G401 (cell line): ENCODE measurements around the gene ITGB5. TPM values are rescaled to one million over a fixed set of nuclear protein-coding genes. Genes with fewer than 3 reads are reported as not detected.
A peak's percentile ranks its signal among the peaks of the same experiment; 100 is the strongest.

Experiments
- DNase-seq: peaks from one replicate; pipeline ENCODE4 v3.0.0-alpha.2; 2015; ENCODE audit warnings: low spot score
- in situ Hi-C: cut with HindIII; loops from 2 replicates; pipeline ENCODE4 v1.10.0; 2016; ENCODE audit warnings: low sequenced_read_pairs, mixed read lengths
- total RNA-seq: library from RNA; depleted of rRNA; stranded (reverse); fragments of >200 nt; shearing (Covaris generic); gene quantifications from 2 replicates; pipeline ENCODE4 v1.2.3, GENCODE V29; 2014

The ITGB5 gene
- total RNA-seq, 1 experiment from 2014 or later = 47.2 TPM

DNA sequence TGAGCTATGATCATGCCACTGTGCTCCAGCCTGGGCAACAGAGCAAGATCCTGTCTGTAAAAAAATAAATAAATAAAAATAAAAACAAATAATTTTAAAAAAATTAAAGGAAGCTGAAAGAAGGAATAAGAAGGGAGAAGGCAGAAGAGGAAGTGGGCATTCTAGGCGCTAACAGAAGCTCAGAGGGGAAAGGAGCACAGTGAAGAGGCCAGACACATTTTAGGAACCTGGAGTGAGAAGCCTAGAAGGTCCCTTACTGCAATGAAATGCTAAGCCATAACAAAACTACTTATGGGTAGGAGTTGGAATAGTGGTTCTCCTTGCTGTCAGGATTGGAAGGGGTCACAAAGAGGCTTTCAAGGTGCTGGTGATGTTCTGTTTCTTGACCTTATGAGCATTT is 64.0 kb downstream of the ITGB5 start:
- in situ Hi-C loops = no loop called here
- no peak for DNase-seq

DNA sequence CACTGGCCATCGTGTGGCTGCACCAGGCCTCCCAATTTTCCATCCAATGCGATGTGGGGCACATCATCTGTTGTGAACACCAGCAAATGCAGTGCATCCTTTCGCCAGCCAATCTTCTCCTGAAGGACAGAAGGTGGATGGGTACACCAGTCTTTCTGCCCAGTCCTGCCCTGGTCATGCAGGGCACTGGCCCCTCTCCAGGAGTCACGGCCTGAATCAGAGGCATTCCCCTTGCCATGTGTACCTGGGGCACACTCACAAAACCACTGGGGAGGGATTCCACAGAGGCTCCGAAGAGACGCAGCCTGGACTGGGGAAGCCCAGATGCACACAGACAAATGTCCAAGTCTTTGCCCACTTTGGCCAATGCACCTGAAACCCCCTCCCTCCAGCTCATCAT is 65.8 kb downstream of the ITGB5 start:
- in situ Hi-C loops = no loop called here
- DNase-seq = no peak

DNA sequence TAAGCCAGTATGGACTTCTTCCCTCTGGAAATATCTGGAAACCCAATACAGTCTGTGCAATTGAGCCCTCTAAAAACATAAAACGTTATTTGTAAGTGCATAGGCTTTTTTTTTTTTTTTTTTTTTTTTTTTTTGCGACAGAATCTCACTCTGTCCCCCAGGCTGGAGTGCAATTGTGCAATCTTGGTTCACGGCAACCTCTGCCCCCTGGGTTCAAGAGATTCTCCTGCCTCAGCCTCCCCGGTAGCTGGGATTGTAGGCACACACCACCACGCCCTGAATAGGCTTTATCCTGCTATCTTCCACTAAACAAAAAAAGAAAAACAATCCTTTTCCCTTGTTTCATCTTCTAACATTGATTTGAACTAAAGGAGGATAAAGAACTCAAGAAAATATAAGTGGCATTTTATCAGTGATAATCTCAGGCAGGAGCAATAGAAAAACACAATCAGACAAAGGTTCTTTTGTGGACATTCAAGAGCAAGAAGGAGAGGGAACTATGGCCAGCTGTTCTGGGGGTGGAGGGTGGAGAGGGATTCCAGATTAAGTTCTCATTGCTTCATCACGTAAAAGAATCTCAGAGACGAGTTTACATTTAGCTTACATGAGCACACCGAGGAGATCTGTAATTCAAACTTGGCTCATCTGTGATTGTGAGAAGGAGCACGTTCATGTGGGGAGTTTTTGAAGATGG is 68.6 kb downstream of the ITGB5 start:
- no peak for DNase-seq
- in situ Hi-C loops = no loop called here

DNA sequence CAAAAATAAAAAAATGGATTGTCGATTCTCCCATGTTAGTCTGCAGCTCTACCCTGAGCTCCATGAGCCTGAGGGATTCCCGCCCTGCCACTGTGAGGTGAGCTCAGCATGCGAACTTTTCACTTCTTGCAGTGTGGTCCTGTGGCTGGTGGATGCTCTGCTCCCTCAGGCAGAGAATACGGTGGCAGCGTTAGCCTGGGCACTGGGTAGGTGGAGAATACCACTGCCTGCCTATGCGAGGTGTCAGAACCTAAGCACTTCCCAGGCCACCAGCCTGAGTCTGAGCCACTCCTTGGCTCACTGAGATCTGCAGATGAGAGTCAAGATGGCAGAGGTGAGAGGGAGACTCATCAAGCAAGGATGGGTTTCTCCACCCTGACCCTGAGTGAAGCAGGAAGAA is 70.1 kb downstream of the ITGB5 start:
- in situ Hi-C loops = no loop called here
- DNase-seq = no peak

DNA sequence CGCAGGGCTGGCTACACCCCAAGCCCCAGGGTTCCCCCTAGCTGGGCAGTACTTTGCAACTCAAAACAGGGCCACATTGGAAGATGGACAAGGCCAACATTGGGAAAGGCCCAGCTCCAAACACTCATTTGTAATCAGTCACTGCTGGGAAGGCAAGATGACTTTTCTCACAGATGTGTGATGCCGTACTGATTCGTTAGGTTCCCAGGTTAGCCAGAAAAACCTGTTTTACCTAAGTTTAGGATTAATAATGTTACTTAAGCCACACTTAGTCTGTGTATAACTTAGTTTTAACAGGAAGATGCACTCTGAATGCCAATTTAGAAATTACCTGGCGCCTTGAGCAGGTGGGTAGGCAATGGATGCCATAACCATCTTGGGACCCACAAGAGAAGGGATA is 71.0 kb downstream of the ITGB5 start:
- DNase-seq = no peak
- in situ Hi-C loops = no loop called here

DNA sequence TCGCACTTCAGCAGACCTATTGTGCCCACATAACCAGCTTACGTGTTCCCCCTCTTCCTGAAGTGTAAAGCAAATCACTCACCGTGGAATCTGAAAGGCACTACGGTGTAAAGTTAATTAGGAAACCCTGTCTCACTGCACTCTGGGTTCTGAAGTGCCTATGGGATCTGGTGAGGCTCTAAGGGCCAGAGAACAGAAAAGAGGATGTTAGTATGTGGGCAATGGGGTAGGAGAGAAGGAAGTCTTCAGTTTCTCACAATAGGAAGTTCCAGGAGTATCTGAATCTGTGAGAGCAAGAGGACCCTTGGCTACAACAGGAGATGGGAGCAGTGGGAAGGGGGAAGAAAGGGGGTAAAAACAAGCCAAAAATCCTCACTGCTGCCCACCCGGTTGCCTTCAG is 71.4 kb downstream of the ITGB5 start:
- DNase-seq = no peak
- in situ Hi-C loops = no loop called here

DNA sequence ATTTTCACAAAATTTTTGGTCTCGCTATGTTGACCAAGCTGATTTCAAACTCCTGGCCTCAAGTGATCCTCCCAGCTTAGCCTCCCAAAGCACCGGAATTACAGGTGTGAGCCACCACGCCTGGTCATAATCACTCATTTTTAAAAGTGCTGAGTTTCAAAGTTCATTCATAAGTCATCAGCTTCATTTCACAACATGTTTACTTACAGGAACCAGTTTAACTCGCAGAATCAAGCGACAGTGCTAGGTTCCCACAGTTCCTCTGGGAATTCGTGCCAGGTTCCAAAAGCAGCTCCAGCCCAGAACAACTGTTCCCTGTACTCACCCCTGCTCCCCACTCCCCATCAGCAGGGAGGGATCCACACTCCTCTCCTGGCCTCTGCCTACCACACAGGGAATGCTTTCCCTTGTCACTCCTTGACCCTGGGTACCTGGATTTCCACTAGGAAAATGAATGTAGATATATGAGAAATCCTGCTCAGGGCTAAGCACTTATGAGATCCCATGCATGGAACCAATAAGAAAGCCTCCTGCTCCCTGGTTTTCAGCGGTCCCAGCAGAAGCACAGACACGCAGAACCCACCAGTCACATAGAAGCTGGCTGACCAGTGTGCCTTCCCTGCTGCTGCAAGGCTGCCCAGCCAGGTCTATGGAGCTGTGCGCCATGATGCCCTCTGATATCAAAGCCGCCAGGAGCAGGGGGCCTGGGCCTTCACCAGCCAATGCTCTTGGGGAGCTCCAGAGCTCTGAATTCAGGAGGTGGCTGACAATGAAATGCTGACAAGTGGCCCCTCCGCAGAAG is 72.3 kb downstream of the ITGB5 start:
- in situ Hi-C loops = no loop called here
- DNase-seq = no peak

DNA sequence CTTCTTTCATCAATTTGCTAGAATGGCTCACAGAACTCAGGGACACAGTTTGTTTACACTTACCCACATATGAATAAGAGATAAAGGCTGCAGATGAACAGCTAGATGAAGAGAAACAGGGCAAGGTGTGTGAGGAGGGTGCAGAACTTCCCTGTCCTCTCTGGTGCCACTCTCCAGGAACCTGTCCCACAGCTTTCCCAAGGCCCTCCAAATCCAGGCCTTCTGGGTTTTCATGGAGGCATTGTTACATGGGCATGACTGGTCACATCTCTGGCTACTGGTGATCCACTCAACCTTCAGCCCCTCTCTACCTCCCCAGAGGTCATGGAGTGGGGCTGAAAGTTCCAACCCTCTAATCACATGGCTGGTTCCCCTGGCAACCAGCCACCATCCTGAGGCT is 73.6 kb downstream of the ITGB5 start:
- no peak for DNase-seq
- in situ Hi-C loops = no loop called here

DNA sequence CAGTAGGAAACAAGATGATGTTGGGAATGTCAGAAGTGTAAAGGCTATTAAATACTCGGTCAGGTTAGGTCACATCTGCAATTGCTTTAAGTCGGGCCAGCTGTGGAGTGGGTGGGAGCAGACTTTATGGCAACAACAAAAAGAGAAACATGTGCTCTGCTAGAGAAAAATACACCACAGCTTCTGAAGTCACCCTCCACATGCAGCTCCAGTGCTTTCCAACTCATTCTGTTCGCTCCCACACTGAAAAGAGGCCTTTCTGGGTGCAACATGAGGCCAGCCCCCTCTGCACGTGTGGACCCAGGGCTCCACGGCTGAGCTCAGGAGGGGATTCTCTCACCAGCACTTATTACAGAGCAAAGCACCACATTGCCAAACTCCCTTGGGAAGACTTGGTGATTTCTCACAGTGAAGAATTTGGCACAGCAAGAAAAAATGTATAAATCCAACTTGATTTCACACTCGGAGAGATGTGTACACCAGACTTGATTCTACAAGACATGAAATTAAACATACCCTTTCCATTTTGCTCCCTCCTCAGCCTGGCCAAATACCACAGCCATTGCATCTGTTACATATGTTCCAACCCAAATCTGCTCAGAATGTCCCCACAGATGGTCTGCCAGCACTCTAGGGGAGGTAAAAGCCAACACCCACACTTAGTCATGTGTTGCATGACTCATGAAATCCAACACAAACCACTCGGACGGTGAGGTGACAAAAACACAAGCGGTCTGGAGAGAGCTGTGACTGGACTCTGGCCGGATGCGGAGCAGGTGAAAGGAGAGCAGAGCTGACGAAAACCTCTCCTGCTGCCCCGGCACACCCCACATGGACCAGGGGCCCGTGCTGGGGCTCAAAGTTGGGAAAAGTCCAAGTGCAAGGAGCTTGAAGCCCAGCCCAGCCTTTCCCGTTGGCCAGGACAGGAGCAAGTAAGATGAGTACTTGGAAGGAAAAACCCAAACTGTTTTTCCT is 74.6 kb downstream of the ITGB5 start:
- in situ Hi-C loops = no loop called here
- peak; percentile 73 for DNase-seq

DNA sequence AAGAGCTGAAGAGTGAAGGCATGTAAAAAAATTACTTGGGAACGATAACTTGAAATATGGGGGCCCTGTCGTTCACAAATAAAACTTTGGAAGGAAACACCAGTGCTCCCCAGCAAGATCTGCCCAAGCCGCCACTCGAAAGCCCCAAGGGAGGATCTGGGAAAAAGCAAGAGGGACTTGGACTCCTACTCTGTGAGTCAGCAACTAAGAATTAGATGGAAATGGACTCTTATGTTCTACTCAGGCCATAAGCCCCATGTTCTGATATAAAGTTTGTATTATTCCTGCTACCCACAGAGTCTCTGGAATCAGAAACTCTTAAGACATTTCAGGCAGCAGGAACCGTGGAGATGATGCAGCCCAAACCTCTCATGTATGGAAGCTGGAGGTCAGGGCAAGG is 75.7 kb downstream of the ITGB5 start:
- in situ Hi-C loops = no loop called here

DNA sequence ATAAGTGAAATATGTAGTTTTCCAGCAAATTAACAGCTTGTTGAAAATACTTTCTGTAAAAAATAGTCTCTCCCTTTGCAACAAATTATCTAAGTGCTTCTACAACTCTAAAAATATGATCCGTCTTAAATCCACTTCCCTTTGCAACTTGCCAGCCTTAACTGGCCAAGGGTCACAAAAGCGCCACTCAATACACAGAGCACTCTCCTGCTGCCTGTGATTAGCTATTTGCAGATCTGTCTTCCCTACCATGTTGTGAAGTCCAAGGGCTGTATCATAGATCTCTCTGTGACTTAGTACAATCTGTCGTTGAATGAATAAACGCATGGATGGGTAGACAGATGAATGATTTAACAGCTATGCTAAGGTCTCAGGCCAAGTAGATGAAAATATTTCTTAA is 76.2 kb downstream of the ITGB5 start:
- in situ Hi-C loops = no loop called here
- DNase-seq = no peak

More for the DNA sequence above, 75.7 kb downstream of the ITGB5 start:
- no peak for DNase-seq

DNA sequence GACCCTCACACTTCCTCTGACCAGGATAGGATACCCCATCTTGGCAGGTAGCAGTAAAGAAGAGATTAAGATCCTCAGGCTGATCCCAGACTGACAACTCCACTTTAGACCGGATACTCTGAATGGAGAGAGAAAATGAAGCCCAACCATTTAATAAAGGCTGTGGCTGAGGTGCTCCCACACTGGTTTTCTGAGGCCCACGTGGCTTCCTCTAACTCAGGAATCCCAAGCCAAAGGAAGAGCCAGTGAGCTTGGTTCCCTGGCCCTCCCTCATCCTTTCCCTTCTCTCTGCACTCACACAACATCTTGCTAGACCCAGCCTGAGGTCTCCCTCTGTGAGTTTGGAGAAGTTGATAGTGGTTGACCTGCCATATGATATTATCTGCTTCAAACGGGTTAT is 78.1 kb downstream of the ITGB5 start:
- in situ Hi-C loops = no loop called here
- DNase-seq = no peak

DNA sequence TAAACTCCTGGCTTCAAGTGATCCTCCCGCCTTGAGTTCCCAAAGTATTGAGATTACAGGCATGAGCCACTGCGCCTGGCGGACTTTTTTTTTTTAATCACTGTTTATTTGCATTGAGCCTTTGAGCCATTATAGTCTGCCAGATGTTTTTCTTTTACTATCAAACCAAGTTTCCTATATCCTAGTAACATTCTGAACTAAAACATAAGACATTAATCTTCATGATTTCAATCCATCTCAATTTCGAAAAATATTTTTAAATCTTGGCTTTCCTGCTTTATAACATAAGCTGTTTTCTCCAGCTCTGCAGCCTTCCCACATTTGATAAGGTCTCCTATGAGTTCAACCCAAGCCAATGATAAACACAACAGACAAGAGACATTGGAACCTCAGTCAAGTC is 81.5 kb downstream of the ITGB5 start:
- DNase-seq = no peak
- in situ Hi-C loops = no loop called here

DNA sequence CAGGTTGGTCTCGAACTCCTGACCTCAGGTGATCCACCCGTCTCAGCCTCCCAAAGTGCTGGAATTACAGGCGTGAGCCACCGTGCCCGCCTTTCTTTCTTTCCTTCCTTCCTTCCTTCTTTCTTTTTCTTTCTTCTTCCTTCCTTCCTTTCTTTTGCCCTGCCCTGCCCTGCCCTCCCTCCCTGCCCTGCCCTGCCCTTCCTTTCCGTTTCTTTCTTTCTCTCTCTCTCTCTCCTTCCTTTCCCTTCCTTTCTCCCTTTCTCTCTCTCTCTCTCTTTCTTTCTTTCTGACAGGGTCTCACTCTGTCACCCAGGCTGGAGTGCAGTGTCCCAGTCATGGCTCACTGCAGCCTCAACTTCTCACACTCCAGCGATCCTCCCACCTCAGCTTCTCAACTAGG is 82.3 kb downstream of the ITGB5 start:
- DNase-seq = no peak
- in situ Hi-C loops = no loop called here

DNA sequence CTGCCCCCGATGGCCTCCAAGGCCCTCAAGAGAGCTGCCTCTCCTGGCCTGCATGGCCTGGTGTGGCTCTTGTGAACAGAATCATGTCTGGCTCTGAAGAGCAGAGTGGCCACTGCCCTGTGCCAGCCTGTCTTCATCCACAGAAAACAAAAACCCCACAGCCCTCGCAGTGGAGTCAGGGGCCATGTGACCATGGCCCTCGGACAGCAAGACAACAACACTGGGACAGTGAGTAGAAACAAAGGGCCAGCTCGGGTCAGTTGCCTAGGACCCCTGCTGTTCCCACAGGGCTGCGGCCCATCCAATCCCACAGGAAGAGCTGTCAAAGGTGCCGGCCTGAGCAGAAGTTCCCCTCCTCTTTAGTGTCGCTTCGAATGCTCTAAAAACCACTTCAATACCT is 84.5 kb downstream of the ITGB5 start:
- DNase-seq = no peak
- in situ Hi-C loops = no loop called here

DNA sequence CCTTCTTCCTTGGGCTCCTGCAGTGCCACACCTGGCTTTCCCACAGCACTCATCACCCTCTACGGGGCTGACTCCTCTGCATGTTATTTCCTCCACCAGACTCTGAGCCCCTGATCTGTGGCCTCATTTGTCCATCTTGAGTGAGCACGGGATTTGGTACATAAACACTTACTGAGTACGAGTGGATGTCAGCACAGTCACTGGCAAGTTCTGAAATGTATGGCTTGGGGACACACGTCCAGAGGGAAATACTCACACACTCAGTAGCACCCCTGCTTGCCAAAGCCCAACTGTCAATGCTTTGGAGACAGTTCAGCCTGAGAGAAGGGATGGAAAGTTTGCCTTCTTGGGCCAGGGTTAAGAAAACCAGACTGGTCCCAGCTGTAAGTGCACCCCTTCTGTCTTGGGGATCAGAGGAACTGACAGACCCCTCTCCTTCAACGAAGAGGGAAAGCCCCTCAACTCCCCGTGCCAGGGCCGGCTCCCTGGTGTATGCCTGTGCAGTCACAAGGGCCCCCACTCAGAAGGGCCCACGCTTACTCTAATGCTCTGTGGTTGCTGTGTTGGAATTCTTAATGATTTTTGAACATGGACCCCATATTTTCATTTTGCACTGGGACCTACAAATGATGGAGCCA is 85.0 kb downstream of the ITGB5 start:
- in situ Hi-C loops = no loop called here
- no peak for DNase-seq

DNA sequence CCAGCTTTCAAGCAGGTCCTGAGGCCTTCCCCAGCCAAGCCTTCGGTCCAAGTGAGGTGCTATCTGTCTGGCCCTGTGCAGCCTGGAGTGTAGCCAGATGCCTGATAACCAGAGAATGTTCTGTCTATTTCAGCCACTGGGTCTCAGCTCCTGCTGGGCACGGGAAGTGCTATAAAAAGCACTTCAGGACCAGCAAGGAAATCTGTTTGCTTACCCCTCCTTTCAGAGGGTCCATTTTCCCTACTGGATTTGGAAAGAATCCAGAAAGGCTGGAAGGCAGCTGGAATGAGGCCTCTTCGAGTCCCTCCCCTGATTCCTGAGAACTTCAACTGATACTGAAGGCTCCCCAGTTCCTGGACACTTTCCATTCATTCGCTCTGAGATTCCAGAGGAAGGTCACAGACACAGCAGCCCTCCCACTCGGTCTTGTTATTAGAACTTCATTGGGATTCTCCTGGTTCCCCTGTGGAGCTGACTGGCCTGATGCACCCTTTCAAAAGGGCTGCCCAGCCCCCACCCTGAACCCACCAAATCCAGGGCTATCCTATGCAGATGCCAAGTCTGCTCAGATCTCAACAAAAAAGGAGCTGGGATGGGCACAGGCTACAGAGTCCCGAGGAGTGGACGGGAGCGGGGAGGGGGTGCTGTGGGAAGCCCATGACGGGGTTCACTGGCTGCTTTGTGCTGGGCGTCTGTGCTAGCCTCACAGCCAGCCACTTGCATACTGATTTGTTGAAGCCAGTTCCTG is 86.5 kb downstream of the ITGB5 start:
- in situ Hi-C loops = no loop called here
- peak; percentile 77 for DNase-seq

DNA sequence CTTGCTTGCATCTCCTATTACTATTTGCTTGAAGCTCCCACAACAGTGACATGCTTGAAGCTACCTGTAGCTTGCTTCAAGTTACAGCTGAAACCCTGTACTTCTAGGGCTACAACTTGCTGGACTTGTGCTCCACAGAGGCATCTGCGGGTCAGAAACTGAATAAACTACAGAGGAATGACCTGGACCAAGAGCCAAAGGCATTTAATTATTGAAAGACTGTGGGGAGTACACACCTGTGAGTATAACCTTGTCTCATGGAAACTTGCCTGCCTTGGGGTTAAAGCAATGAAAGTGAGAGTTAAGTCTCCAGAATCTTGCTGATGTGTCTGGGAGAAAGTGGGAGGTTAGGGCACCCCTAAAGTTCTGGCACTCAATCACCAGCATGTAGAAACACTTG is 87.1 kb downstream of the ITGB5 start:
- in situ Hi-C loops = no loop called here
- DNase-seq = no peak

DNA sequence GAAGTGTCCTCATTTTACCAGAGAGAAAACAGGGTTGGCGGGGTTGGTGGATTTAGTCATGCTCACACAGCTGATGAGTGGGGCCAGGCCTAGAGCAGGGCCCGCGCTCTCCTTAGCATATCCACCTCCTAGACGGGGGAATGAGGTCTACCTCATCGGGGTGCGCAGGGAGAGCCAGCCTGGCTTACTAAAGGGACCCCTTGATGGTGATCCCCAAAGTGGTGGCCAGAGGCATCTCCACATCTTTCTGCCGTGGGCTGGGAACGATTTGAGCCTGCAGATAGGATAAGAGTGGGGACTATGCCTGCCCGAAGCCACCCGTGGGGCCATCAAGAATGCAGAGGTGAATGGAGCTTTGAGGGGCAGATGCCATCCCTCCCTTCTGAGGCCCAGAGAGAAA is 87.5 kb downstream of the ITGB5 start:
- in situ Hi-C loops = no loop called here
- no peak for DNase-seq
